CD4-positive, alpha-beta T cell treated with Interferon alpha-2 for 1 hour (primary cell): Measurements from ENCODE around the gene PDE4DIP.
"Not testable (repeated sequence)": the region's sequence is repeated elsewhere in the genome, so short reads cannot be mapped to it uniquely, and the experiment has no call there.

ENCODE experiments used
- DNase-seq, 2 donors: peaks; one replicate each; pipeline ENCODE4 v3.0.0-alpha.2; 2020 to 2022

The PDE4DIP gene

GRCh38 chr1:148977785-148978184, 133.6 kb downstream of the PDE4DIP start:
- DNase-seq: not testable (repeated sequence)

GRCh38 chr1:148989378-148989777, 145.2 kb downstream of the PDE4DIP start:
- DNase-seq: not testable (repeated sequence)

DNA sequence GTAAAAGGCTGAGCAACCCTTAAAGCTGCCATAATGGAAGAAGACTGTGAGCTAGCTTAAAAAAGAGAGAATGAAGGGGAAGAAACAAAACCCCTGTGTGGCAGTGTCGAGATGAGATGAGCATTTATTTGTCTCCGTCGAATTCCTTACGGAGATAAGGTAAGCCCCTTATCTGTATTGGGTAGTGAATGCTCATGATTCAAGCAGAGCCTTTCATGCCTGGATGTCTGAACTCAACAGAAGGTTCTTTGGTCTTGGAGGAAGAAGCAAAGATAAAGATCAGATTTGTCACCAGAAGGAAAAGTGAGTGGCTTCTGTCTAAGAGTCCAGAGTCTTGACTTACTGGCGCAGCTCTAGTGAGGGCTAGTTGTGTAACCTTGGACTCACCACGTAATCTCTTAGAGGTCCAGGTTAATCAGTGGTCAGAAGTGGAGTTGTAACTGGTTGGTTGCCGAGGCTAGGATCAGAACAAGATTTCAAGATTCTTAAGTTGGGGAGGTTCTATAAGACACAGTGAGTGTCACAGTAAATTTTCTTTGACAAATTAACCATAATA, 146.1 kb downstream of the PDE4DIP start:
- DNase-seq: not testable (repeated sequence)

DNA sequence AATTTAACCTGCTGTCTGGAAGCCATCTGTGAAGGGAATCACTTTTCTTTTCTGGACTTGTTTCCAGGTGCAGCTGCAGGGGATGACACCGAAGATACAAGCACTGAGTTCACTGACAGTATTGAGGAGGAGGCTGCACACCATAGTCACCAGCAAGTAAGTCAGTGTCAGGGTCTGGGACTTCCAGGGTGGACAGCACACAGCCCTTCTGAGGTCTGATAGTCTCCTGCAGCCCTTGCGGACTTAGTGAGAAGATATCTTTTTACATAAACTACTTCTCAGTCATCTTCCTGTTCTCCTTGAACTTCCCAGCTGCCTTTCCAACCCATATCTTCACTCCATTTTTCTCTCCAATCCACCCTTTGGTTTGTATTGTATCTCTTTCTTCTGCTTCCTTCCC, 147.6 kb downstream of the PDE4DIP start:
- DNase-seq: not testable (repeated sequence)

DNA sequence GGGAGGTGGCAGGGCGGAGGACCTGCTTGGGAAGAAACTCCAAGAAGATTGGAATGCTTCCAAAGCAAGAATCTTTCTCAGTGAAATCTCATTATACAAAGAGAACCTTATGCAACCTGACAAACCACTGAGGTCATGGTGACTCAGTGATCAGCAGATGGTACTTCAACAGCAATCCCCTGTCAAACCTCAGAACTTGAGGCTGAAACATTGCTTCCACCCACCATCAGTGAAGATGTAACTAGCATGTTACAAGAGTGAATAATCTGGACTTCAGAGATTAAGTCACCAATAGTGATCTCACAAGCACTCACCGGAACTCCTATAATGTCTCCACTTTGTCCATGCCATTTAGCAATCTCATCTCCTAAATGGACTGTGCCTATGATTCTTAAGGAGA, 148.1 kb downstream of the PDE4DIP start:
- not testable (repeated sequence) for DNase-seq

GRCh38 chr1:148996449-148997224, 152.4 kb downstream of the PDE4DIP start:
- not testable (repeated sequence) for DNase-seq

- not testable (repeated sequence) for DNase-seq
Observed at GRCh38 chr1:148997405-148997804, 153.2 kb downstream of the PDE4DIP start.

- not testable (repeated sequence) for DNase-seq
Observed at GRCh38 chr1:149002664-149003063, 158.4 kb downstream of the PDE4DIP start.

- not testable (repeated sequence) for DNase-seq
Observed at GRCh38 chr1:149008326-149008725, 164.1 kb downstream of the PDE4DIP start.

- DNase-seq: not testable (repeated sequence)
Observed at GRCh38 chr1:149008769-149009168, 164.5 kb downstream of the PDE4DIP start.

DNA sequence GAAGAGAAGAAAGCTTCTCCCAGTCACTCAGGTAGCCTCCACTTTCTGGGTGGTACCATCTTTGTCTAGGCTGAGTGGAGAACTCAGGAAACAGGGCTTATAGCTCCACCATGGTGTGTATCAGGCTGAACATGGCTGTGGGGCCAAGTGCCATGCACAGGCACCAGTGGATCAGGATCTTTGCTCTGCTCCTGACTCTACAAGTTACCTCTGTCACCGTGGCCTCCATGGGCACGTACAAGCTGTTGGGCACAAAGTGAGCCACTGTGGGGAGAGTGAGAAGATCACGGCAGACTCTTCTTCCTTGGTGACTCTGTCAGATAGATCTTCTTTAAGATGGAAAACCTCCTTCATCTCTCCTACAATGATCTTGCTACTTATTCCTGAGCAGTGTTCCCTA, 165.5 kb downstream of the PDE4DIP start:
- DNase-seq: not testable (repeated sequence)

DNA sequence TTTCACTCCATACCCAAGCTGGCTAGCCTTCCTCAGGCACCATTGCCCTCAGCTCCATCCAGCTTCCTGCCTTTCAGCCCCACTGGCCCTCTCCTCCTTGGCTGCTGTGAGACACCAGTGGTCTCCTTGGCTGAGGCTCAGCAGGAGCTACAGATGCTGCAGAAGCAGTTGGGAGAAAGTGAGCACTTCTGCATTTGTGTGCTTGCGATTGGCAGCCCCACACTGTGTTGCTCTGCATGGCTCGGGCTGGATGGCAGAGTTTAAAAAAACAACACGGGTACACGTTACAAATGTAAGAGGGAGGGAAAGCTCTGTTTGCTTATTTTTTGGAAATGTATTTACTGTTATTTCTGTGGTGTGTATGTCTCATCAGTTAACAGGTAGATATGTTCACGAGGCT, 168.4 kb downstream of the PDE4DIP start:
- DNase-seq: not testable (repeated sequence)

- DNase-seq: not testable (repeated sequence)
Observed at GRCh38 chr1:149013513-149013912, 169.3 kb downstream of the PDE4DIP start.

DNA sequence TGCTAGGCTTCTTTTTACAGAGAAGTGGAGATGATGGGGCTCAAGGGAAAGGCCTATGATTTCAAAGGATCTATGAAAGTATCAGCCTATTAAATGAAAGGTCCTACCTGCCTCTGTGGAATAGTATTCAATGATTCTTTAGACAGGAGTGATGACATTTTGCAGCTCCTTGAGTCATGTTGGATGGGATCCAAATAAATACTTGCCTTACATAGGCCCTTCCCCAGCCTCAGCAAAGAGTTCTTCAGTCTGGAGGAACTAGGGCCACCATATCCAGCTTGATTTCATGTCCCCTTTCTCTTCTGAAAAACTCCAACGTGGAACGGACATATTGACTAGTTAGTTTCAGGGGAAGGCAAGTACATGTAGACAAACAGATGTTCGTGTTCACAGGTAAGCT, 171.3 kb downstream of the PDE4DIP start:
- not testable (repeated sequence) for DNase-seq

DNA sequence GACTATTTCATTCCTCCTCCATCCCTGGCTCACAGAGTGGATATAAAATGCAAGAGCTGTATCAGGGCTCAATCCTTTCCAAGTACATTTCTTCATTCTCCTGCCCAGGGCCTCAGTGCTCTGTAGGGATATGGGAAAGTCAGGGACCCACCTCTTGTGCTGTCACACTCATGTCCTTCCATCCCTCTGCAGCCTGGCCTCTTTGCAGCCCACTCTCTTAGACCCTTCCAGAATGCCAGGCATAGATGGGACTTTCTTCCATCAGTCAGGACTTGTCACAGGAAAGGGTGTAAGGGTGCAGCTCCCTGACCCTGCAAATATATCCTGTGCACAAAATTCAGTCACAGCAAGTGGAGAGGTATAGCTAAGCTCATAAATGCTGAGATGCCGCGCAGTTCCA, 172.4 kb downstream of the PDE4DIP start:
- not testable (repeated sequence) for DNase-seq

DNA sequence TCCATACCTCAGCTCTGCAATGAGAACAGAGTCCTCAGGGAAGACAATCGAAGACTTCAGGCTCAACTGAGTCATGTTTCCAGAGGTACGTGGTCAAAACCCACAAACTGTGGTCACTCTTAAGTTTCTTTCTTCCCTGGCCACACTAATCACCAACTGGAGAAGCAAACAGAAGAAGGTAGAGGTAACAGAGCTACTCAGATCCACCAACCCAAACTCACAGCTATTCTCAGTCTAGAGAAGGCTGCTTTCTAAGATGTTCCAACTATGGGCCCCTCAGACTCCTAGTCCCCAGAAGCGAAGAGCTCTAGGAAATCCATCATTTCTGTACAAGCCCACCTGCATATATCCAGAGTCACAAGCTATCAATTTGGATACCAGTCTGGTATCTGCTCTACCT, 174.3 kb downstream of the PDE4DIP start:
- DNase-seq: not testable (repeated sequence)

- DNase-seq: not testable (repeated sequence)
Observed at GRCh38 chr1:149024327-149024726, 180.1 kb downstream of the PDE4DIP start.

- not testable (repeated sequence) for DNase-seq
Observed at GRCh38 chr1:149033916-149034315, 189.7 kb downstream of the PDE4DIP start.

- DNase-seq: not testable (repeated sequence)
Observed at GRCh38 chr1:149043056-149043455, 198.8 kb downstream of the PDE4DIP start.

GRCh38 chr1:149064611-149065010, 220.4 kb downstream of the PDE4DIP start:
- not testable (repeated sequence) for DNase-seq

DNA sequence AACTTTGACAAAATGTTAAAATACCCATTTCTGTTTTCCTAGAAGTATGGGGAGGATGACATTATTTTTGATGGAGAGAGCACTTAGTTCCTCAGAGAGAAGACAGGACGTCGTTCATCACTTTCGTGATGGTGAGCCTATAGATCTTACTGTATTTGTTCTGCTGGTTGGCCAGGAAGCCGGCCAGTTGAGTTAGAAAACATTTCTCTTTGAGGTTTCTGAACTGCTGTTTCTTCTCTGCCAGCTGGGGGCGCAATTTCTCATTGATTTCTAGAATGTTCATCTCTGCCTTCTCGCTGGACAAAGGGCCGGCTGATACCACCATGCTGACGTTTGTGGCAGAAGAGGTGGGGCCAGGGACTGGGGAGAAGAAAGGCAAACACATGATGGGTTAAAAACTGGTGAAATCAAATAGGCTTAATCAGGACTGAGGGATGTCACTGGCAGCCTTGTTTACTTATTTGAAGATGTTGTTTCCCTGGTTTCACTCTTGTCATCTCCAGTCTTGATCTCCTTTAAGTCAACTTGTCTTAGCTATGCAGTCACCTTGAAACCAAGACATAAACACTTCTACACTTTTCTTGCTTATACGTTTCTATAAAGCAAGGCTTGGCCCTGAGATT, 231.4 kb downstream of the PDE4DIP start:
- DNase-seq: not testable (repeated sequence)
